Measurements from ENCODE around the gene TMEM198.
A peak's percentile ranks its signal among the peaks of the same experiment; 100 is the strongest.

Gene TMEM198

DNA sequence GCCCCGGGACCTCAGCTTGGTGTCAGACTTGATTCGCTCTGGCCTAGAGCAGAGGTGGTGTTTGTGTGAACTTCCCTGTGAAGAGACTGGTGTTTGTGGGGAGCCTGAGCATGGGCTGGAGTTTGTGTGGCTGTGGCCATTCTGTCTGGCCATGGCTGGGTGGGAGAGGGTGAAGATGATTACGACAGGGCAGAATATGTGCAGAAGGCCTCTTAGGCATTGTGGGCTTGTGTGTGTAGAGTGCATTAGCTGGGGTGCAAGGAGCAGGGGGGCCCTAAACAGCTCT lies 17.0 kb downstream of the TMEM198 start:
- no peak for DNase-seq

DNA sequence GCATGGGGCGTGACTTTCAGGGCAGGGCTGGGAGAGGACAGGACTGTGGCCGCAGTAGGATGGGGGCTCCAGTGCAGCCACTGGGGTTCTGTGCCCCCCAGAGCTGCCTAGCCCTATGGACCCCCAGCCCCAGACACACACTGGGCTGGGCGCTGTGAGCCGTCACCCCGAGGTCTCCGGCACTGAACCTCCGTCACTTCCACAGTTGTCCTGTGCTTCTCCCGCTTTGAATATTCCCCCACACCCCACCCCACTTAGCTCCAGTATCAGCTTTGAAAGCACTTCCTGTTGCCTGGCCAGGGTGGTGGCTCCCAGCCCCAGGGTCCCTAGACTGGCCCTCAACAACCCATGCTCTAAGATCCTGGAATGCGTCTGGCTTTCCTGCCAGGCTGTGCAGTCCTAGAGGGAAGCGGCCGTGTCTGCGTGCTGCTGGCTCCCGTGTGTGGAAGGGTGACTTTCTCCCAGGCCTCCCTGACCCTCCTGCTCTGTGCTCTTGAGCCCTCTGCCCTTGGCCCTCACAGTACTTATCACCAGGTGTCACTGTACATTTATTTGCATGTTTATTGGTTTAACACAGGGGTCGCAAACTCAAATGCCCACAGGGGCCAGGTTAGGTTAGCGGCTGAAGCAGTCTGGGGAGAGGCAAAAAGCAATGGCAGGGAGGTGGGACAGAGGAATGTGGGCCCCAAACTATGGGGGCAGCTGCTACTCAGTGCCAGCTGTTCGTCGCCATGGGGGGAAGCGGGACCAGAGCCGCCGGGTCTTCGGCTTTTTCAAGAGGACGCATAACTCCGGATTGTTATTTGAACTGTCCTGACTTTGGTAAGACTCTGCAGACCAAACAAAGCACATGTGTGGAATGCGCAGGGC lies 17.6 kb downstream of the TMEM198 start:
- DNase-seq: no peak

DNA sequence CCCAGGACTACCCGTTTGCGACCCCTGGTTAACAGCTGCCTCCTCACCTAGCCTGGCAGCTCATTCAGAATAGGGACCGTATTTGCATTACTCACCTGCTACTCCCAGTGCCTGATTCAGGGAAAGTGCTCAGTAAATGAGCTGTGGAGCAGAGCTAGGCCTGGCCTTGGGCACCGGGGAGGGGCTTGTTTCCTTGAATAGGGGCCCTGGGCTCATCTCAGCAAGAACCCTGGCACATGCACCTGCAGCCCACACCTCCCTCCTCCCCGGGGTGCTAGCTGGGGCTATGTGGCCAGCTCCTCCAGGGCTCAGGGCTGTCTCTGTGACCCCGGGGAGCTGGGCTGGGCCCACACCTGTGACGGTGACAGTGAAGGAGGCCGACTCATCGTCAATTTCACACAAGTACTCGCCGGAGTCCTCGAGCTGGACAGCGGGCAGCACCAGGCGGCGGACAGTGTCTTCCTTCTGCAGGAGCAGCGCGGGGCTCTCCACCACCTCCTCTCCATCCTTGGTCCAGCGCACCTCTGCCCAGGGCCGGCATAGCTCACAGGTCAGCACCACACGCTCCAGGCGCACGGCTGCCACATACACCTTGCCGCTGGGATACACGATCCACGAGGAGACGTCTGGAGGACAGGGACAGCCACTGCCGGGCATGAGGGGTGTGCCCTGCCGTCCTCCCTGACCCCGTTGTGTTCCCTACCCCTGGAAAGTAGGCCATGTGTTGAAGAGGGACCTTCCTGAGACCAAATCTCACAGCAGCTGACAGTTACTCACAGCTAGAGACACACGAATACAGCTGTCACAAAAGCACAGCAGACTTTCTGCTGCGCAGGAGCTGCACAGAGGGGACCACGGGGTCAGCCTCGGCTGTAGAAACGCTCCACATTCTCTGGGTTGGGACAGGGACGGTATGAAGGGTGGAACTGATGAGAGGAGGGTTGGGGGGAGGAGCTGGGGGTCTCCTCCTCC lies 18.5 kb downstream of the TMEM198 start:
- DNase-seq: no peak

DNA sequence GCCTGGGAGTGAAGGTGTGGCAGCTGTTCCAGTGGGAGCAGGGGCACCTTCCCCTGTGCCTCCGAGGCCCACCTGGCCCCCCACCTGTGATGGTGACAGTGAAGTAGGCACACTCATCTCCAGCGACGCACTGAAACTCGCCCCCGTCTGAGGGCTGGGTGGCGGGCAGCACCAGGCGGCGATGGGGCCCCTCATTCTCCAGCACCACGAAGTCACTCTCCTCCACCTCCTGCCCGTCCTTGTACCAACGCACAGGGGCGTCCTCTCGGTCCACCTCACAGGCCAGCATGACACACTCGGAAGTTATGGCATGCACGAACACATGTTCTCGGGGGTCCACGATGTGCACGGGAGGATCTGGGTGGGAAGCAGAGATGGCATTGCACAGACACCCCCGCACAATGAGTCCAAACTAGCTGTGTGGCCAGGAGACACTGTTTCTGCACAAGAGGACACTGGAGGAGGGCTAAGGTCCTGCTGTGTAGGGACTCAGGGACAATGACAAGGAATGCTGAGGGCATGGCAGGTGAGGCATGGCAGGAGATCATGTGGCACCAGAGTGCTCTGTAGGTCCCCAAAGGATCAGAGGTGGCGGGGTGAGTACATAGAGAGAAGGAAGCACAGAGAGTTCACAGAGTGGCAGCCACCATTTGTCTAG lies 19.6 kb downstream of the TMEM198 start:
- no peak for DNase-seq

DNA sequence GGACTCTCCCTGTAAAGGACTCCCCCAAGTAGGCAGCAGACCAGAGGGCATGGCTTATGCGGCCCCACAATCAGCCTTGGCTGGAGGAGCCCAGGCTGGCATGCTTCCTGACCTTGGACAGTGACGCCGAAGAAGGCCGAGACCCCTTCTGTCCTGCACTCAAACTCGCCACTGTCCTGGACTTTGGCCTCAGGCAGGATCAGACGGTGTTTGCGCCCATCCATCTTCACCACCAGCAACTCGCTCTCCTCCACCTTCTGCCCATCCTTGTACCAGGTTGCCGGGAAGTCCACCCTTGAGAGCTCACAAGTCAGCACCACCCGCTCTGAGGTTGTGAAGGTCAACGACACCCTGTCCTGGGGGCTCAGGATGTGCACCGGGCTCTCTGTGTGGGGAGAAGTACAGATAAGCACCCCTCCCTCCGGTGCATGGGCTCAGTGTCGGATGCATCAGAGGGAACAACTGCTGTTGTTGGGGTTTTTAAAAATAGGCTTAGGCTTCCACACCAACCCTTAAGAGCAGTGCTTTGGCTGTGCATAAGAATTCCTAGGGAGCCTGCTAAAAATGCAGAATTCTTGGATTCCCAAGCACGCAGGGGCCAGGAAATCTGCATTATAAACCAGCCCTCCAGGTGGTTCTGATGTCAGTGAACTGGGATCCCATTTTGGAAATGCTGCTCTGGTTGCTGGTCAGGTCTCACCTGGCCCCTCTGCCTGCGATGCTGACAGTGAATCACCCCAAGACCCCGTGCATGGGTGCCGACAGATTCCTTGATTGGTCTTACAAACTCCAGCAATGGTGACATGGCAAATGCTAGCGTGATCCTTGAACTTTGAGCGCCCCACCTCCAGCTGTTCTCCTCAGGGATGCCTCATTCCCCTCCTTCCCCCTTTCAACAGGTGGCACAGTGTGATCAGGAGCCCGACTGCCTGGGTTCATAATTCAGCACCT lies 21.6 kb downstream of the TMEM198 start:
- DNase-seq: no peak

DNA sequence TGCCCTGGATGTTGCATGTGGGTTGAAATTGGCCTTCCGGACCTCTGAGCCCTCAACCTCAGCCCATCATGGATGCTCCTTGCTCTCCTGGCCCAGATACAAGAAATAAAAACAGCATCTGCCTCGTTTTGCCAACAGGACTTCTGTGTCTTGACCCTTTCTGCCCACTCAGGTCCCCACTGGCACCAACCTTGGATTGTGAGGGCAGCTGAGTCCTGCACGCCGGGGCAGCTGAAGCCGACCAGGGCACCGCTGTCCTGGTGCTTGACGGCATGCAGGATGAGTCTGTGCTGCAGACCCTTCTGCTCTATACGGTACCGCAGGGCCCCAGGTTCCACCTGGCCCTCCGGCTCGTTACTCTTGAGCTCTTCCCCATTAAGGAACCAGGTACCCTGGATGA lies 22.8 kb downstream of the TMEM198 start:
- DNase-seq: no peak

DNA sequence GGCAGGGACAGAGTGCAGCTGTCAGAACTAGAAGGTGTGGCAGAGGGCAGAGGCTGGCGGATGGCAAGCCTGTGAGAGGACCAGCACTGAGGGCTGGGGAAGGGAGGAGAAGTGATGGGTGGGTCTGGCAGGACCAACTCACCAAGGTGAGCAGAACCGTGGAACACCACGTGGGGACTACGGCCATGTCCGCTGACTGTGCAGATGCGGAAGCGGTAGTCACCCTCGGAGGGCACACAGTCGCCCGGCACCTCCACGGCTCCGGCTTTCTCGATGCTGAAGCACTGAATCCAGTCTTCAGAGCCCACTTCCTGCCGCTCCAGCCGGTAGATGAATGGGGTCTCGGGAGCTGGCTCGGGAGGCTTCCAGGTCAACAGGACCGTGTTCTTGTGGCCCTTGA lies 23.3 kb downstream of the TMEM198 start:
- no peak for DNase-seq

DNA sequence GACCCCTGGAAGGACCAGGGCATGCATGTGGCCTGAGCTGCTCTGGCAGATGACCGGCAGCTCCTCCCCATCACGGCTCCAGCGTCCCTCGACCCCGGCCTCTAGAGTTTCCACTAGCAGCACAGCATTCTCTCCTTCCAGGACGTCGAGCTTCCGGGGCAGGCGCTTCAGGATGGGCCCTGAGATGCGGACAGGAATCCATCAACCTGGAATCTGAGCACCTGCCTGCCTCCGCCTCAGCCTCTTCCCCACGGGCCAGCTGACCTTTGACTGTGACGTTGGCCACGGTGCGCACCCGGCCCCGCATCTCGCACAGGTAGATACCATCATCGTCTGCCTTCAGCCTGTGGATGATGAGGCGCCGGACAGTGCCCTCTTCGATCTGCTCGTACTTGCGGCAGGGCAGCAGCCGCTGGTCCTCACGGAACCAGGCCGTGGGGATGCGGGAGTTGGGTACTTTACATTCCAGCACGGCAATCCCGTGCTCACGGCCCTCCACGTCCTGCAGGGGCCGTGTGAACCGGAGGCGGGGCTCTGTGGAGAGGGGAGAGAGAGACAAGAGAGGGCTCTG lies 24.0 kb downstream of the TMEM198 start:
- DNase-seq: no peak

DNA sequence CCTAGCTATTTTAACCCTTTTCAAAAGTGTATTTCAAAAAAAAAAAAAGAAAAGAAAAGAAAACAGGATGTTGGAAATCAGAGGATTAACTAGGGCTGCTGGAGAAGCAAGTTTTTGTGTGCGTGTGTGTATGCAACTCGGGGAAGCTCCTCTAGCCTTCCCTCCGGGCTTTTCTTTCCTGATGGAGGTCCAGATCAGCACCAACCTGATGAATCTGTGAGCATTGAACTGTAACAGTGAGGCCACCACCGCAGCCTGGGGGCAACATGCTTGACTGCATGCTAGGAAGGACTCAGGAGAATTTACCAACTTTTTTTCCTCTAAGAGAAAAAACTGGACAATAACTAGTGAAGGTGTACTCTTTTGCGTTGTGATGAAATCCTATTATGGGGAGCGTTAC lies 25.2 kb downstream of the TMEM198 start:
- DNase-seq: no peak

DNA sequence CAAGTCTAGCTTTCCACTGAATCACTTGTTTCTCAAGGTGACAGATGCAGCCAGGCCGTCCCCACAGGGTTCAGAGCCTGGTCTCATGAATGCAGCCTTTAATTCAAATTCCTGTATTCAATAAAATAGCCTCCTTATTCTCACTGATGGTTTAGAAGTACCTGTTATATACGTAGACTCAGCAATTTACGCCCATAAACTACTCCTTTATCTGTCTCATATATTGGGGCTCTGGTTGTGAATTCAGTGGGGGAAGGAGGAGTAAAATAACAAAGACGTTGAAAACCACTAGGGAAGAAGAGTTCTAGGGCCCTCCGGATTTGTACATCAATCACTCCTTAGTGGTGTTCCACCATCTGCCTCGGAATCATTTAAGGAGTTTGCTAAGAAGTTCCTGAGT lies 25.8 kb downstream of the TMEM198 start:
- DNase-seq: no peak

DNA sequence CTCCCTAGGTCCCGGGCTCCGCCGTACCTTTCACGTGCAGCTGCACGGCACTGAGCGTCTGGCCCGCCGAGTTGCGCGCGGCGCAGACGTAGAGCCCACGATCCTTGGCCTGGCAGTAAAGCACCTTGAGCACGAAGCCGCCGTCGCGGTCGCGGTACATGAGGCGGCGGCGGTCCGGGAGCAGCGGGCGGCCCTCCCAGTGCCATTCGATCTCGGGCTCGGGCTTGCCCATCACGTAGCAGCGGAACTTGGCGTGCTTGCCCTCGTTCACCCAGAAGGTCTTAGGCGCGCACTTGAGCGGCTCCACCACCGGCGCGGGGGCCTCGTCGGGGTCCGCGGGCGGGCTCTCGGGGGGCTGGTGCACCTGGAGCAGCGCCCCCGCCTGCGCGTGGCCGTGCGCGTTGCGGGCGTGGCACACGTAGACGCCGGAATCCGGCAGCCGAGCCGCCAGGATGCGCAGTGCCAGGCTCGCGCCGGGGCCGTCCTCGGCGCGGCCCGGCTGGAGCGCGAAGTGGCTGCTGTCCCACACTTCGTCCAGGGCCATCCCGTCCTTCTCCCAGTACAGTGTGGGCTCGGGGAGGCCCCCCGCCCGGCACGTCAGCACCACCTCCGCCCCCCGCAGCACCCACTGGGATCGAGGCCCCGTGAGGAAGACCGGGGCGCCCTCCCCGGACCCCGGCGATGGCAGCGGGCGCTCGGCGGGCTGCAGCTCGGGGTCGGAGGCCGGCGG lies 26.5 kb downstream of the TMEM198 start:
- DNase-seq: peak in 12 of 51 donors; percentile 11 to 45 (median 20)

DNA sequence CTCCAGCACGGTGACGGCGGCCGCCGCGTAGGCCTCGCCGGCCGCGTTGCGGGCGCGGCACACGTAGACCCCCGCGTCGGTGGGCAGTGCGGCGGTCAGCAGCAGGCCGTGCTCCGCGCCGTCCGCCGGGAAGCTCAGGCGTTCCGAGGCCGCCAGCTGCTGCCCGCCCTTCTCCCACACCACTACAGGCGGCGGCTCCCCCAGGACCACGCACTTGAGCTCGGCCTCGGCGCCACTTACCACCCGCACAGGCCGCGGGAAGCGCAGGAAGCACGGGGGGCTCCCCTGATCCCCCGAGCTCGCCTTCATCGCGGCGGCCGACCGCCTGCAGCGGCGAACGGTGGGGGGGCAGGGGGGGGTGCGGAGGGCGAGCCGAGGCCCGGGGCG lies 27.1 kb downstream of the TMEM198 start:
- peak in 3 of 51 donors; percentile 35 to 45 (median 39) for DNase-seq

DNA sequence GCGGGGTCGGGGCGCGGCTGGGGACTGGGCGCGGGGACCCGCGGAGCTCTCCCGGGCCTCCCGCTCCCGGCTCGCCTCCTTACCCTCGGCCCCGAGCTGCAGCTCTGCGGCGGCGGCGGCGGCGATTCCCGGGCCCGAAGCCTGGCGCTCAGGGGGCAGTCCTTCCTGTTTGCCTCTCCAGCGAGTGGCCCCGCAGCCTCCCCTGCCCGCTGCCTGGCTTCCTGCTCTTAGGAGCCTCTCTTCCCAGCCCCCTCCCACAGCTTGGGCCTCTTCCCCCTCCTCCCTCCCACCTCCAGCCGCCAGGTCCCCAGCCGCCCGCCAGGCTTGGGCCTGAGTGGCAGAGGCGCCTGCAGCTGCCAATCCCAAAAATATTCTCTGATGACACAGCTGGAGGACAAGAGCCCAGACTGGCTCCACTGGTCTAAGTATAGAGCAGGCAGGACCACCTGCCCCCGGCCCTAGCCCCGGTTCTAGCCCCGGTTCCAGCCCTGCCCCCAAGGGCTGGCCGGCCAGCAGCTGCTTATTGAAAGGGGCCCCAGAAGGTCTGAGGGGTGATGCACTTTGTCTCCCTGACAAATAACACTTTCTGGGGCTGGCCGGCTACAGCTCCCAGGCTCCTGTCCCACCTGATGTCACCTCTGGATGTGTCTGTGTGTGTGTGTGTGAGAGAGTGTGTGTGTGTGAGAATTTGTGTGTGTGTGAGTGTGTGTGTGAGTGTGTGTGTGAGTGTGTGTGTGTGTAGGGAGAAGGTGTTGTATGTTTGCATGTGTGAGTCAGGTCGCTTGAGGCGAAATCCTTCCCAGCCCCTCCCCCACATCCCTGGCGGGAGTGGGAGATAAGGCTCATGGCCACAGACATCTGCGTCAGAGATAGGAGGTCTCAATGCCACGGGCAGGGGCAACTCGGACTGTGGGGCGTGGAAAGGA lies 27.7 kb downstream of the TMEM198 start, which contains the start of gene OBSL1:
OBSL1 (minus strand) TSS at position 229 of the 926 bp plus-strand sequence. CDS start 307 bp downstream, outside the sequence.
- DNase-seq: peak in 37 of 51 donors; percentile 5 to 73 (median 42)

DNA sequence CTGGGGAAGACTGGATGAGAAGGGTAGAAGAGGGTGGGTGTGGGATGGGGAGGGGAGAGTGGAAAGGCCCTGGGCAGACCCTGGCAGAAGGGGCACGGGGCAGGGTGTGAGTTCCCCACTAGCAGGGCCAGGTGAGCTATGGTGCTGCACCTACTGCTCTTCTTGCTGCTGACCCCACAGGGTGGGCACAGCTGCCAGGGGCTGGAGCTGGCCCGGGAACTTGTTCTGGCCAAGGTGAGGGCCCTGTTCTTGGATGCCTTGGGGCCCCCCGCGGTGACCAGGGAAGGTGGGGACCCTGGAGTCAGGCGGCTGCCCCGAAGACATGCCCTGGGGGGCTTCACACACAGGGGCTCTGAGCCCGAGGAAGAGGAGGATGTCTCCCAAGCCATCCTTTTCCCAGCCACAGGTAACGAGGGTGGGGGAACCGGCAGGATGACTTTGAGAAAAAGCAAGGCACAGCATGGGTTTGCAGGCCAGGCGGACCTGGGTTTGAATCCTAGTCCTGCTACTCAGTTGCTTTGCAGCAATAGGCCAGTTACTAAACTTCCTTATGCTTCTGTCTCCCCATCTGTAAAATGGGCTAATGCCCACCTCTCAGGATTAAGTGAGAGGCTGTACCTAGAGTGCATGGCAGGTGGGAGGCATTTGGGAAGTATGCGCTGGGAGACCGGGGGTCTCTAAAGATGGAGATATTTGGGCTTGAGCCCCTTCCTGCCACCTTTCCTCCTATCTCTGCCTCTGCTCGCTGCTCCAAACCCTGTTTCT lies 28.6 kb downstream of the TMEM198 start, which contains the start of gene INHA:
INHA (plus strand) TSS at position 74 of the 765 bp plus-strand sequence; CDS start at position 139, 65 bp downstream.
- DNase-seq: no peak

DNA sequence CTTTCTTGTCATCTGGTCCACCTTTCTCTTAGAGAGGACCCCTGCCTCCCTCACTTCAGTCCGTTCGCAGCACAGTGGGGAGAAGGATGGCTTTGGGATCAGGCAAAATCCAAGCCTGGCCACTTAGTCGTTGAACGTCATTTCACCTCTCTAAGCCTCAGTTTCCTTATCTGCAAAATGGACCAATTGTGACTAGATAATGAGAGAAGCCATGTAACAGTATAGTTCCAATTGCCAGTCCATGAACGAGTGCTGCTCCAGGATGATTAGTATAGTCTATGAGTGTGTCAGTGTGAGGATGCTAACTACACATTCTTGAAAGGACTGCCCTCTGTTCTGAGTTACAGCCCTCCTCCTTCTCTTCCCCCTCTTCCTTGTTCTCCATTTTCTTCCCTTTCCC lies 29.3 kb downstream of the TMEM198 start:
- DNase-seq: no peak

DNA sequence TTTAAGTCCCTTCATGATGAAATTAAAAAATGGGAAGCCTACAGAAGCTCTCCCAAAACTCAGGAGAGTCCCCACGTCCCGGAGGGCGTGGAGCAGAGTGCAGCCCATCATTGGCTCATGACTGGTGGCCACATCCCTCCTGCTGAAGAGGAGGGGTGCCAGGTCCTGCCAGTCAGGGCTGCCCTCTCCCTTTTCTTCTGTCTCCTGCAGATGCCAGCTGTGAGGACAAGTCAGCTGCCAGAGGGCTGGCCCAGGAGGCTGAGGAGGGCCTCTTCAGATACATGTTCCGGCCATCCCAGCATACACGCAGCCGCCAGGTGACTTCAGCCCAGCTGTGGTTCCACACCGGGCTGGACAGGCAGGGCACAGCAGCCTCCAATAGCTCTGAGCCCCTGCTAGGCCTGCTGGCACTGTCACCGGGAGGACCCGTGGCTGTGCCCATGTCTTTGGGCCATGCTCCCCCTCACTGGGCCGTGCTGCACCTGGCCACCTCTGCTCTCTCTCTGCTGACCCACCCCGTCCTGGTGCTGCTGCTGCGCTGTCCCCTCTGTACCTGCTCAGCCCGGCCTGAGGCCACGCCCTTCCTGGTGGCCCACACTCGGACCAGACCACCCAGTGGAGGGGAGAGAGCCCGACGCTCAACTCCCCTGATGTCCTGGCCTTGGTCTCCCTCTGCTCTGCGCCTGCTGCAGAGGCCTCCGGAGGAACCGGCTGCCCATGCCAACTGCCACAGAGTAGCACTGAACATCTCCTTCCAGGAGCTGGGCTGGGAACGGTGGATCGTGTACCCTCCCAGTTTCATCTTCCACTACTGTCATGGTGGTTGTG lies 30.9 kb downstream of the TMEM198 start:
- no peak for DNase-seq

All from hypothalamus (tissue), 51 donors.